Measurements from ENCODE around the gene FAM117B. TPM values are rescaled to one million over a fixed set of nuclear protein-coding genes. Genes with fewer than 3 reads are reported as not detected.

Gene FAM117B
- total and polyA plus RNA-seq, 2 of the 8 experiments (the other 6 are each of a cell fraction or from before 2014, with no cell fraction given) = 3.9 to 22.6 TPM

GRCh38 chr2:202797944-202798343 is 163.2 kb downstream of the FAM117B start:
- Histone ChIP-seq H3K36me3 (ENCODE audit: control insufficient read depth in 2 of 4, insufficient read depth in 4 of 4, low read length in 3 of 4) (no peaks in the 10 kb centered on the region), H3K56ac (replicated peaks; ENCODE audit: insufficient read length, low read depth, low read length) (no peak overlapping the region), H3K9me3 (ENCODE audit: insufficient read depth in 2 of 2, low read depth in 1 of 2, low read length in 1 of 2) (no peaks in the 10 kb centered on the region), H3K23ac (ENCODE audit: insufficient read length) (no peak overlapping the region), H4K5ac (ENCODE audit: insufficient read length, low read depth, low read length) (no peak overlapping the region), H3K14ac (ENCODE audit: insufficient read length) (no peak overlapping the region), H3K27ac (ENCODE audit: low read depth, low read length) (no peak overlapping the region), H3K27me3 (replicated peaks in 1 of 4; ENCODE audit: control insufficient read depth in 3 of 4, extremely low read depth in 1 of 4, insufficient read depth in 3 of 4, low read length in 3 of 4) (no peaks in the 10 kb centered on the region), H3K4ac (replicated peaks; ENCODE audit: insufficient read length, low read depth, low read length) (no peak overlapping the region), H2AFZ (ENCODE audit: low read length) (no peak overlapping the region), H4K20me1 (replicated peaks in 1 of 2; ENCODE audit: control insufficient read depth in 1 of 2, insufficient read depth in 2 of 2, low read length in 2 of 2) (no peaks in the 10 kb centered on the region), H4K8ac (ENCODE audit: extremely low read depth, insufficient read depth, low read length) (no peak overlapping the region), H3K79me2 (ENCODE audit: control insufficient read depth in 1 of 2, insufficient read depth in 2 of 2, low read length in 2 of 2) (no peaks in the 10 kb centered on the region), H3K18ac (ENCODE audit: extremely low read depth, low read length) (no peak overlapping the region), H2BK15ac (ENCODE audit: low read length) (no peak overlapping the region), H2BK20ac (ENCODE audit: low read length) (no peak overlapping the region), H2BK12ac (ENCODE audit: low read depth, low read length) (no peak overlapping the region), H3K4me2 (ENCODE audit: insufficient read depth in 1 of 2, low read depth in 2 of 2, low read length in 2 of 2) (no peak overlapping the region), H3K4me3 (ENCODE audit: extremely low read depth in 1 of 4, insufficient read depth in 2 of 4, low read depth in 3 of 4, low read length in 4 of 4) (no peak overlapping the region), H3K79me1 (ENCODE audit: low read depth, low read length) (no peaks in the 10 kb centered on the region), H2BK5ac (ENCODE audit: low read depth, low read length) (no peak overlapping the region), H2BK120ac (replicated peaks; ENCODE audit: low read depth, low read length) (no peak overlapping the region), H3K4me1 (replicated peaks in 1 of 4; ENCODE audit: control insufficient read depth in 3 of 4, insufficient read depth in 4 of 4, low read length in 3 of 4) (no peaks in the 10 kb centered on the region; a peak in 1 of 7 replicates), H4K91ac (replicated peaks; ENCODE audit: insufficient read length, low read length) (no peak overlapping the region), H2AK5ac (ENCODE audit: low read depth, low read length) (no peak overlapping the region), H3K23me2 (ENCODE audit: low read depth, low read length) (no peaks in the 10 kb centered on the region), H3K9ac (replicated peaks in 1 of 4; ENCODE audit: extremely low read depth in 1 of 4, low read depth in 3 of 4, low read length in 3 of 4) (no peak overlapping the region)
- no peak for FAIRE-seq
- POLR2A ChIA-PET (ENCODE audit: partially characterized antibody) = interaction anchor here (2.2 kb wide), 1 partner anchor 10 kb away, joined by 5 read pairs; no protein-coding TSS in a partner anchor
- TF ChIP-seq YY1 (IDR thresholded peaks at IDR 0.05; ENCODE audit: low read depth, low read length) = no peak
- TF ChIP-seq SP4 (IDR thresholded peaks at IDR 0.05; ENCODE audit: low read length) = no peak
- no peak for TF ChIP-seq CHD1 (IDR thresholded peaks at IDR 0.05; ENCODE audit: low read depth, low read length)
- no peak for TF ChIP-seq CTBP2 (IDR thresholded peaks at IDR 0.05; ENCODE audit: borderline replicate concordance, insufficient read depth, insufficient read length, low read length)
- no peak for TF ChIP-seq SAP30 (IDR thresholded peaks at IDR 0.05; ENCODE audit: insufficient read depth, insufficient replicate concordance, low read length)
- no peak for TF ChIP-seq E2F6 (IDR thresholded peaks at IDR 0.05)
- no peak for TF ChIP-seq RFX5 (IDR thresholded peaks at IDR 0.05; ENCODE audit: borderline replicate concordance, low read depth, low read length)
- no peak for TF ChIP-seq SIX5 (IDR thresholded peaks at IDR 0.05; ENCODE audit: low read depth, low read length)
- no peak for TF ChIP-seq SIRT6 (IDR thresholded peaks at IDR 0.05; ENCODE audit: low read length)
- no peak for TF ChIP-seq MAFK (IDR thresholded peaks at IDR 0.05; ENCODE audit: low read depth, low read length)
- no peak for TF ChIP-seq BRCA1 (IDR thresholded peaks at IDR 0.05; ENCODE audit: low read depth, low read length)
- no peak for TF ChIP-seq RBBP5 (IDR thresholded peaks at IDR 0.05; ENCODE audit: borderline replicate concordance, low read depth, low read length)
- no peak for TF ChIP-seq PHF8 (conservative IDR thresholded peaks at IDR 0.05; ENCODE audit: low read depth, low read length)
- no peak for TF ChIP-seq POLR2AphosphoS5 (IDR thresholded peaks at IDR 0.05; ENCODE audit: low read depth, low read length)
- no peak for DNase-seq (ENCODE audit: low read depth in 1 of 2, low spot score in 2 of 2)
- CTCF ChIA-PET (ENCODE audit: partially characterized antibody) = interaction anchor here (0.6 to 1.0 kb wide), 2 partner anchors 23 to 1027 kb away, joined by 3 read pairs; no protein-coding TSS in a partner anchor

All from H1 (cell line).